Raji (cell line): ENCODE measurements around the gene POF1B.

Experiments
- POLR2A ChIP-seq: IDR thresholded peaks from 2 replicates; pipeline ENCODE4 v1.6.1; 2011; ENCODE audit warnings: low read depth, low read length, control low read depth; ENCODE audit not compliant: insufficient read depth

The POF1B gene

DNA sequence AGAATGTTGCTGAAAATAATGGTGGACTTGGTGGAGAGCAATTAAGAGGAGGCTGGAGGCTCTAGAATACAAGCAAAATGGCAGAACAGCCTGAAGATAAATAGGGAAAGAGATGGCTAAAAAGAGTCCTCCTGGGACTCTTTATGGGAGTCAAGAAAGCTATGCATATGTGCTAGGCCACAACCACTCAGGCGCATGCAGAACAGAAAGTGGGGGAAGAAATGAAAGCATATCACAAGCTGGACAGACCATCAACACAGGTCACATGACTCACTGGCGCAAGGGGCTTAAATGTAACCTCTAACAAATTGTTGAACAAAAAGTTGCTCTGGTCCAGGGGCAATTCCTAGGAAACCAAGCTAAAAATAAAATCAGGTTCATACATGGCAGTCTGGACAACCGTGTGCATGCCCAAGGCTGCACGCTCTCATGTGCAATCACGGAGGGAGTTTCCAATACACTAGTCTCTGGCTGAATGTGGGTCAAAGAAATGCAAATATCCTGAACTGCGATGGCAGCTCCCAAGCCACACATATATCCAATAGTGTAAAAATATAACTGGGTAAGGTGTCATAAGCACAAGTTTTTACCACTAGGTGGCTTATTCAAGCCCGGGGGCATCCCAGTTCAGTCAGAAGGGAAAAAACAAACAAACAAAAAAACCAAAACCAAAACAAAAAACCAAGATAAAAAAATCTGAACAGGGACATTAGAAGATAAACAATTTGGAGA, 90.3 kb downstream of the POF1B start:
- TF ChIP-seq POLR2A = no peak

GRCh38 chrX:85244450-85245211, 134.8 kb downstream of the POF1B start:
- TF ChIP-seq POLR2A = peak; percentile 43; the same call in 1 of the 2 replicates

- TF ChIP-seq POLR2A = peak; percentile 47
These were observed 135.6 kb downstream of the POF1B start, which contains the start of the genes SATL1 and ZNF711 for GRCh38 chrX:85243761-85244449. Gene SATL1 (minus strand): TSS chrX:85243779. CDS start chrX:85108968, 134,811 bp downstream. Gene ZNF711 (plus strand): TSS chrX:85243991. CDS start chrX:85247573, 3,582 bp downstream.

DNA sequence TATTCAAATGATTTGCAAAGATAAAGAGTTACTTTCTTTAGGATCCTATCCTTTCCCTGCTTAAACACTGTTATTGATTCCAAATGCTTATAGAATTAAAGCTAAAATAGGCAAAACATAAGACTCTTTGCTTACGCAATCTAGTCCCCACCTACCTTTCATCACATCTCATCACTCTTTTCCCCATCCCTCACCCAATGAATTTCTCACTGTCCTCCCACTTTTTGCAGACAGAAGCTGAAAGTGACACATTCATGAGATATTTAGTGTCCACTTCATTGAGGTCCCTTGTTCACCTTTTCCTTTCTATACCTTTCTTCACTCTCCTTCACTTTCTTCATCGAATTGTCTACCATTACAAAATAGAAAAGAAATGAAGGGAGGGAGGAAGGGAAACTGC, 136.3 kb downstream of the POF1B start:
- TF ChIP-seq POLR2A = no peak
